ENCODE results near the gene NUCKS1. TPM values are rescaled to one million over a fixed set of nuclear protein-coding genes. Genes with fewer than 3 reads are reported as not detected.
"Not testable (repeated sequence)": the region's sequence is repeated elsewhere in the genome, so short reads cannot be mapped to it uniquely, and the experiment has no call there.

The NUCKS1 gene
- total RNA-seq, 1 experiment from 2014 or later, result 379 TPM

GRCh38 chr1:205726619-205727125 lies 23.3 kb downstream of the NUCKS1 start:
- H3K4me3 ChIP-seq, result no peak overlapping the region
- H3K27me3 ChIP-seq, result no peaks in the 10 kb centered on the region
- no peak for DNase-seq
- H3K9me3 ChIP-seq (replicated peaks), result no peaks in the 10 kb centered on the region
- H3K4me1 ChIP-seq, result no peaks in the 10 kb centered on the region
- H3K27ac ChIP-seq, result no peak overlapping the region
- peaks cover 82% of the 10 kb centered on the region for H3K36me3 ChIP-seq

GRCh38 chr1:205725514-205725913 lies 24.5 kb downstream of the NUCKS1 start:
- no peak overlapping the region for H3K4me3 ChIP-seq
- no peak for DNase-seq
- H3K36me3 ChIP-seq, result peaks cover 84% of the 10 kb centered on the region

DNA sequence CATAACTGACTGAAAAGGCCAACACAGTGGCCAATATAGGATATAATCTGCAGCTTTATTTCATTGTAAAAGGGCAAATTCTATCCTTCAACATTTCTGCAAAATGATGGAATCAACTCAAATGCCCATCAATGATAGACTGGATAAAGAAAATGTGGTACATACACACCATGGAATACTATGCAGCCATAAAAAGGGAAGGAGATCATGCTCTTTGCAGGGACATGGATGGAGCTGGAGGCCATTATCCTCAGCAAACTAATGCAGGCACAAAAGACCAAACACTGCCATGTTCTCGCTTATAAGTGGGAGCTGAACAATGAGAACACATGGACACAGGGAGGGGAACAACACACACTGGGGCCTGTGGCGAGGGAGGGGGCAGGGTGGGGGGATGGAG lies 29.2 kb downstream of the NUCKS1 start:
- not testable (repeated sequence) for DNase-seq; H3K4me1 ChIP-seq; H3K9me3 ChIP-seq (replicated peaks); H3K4me3 ChIP-seq; H3K27me3 ChIP-seq; H3K27ac ChIP-seq
- peaks cover 95% of the 10 kb centered on the region for H3K36me3 ChIP-seq

More at GRCh38 chr1:205725514-205725913, 24.5 kb downstream of the NUCKS1 start:
- H3K27ac ChIP-seq, result no peak overlapping the region
- H3K27me3 ChIP-seq, result no peaks in the 10 kb centered on the region
- H3K9me3 ChIP-seq (replicated peaks), result no peaks in the 10 kb centered on the region
- H3K4me1 ChIP-seq, result no peaks in the 10 kb centered on the region

GRCh38 chr1:205719762-205720161 lies 30.2 kb downstream of the NUCKS1 start:
- DNase-seq, result no peak
- H3K36me3 ChIP-seq, result peaks cover 96% of the 10 kb centered on the region

DNA sequence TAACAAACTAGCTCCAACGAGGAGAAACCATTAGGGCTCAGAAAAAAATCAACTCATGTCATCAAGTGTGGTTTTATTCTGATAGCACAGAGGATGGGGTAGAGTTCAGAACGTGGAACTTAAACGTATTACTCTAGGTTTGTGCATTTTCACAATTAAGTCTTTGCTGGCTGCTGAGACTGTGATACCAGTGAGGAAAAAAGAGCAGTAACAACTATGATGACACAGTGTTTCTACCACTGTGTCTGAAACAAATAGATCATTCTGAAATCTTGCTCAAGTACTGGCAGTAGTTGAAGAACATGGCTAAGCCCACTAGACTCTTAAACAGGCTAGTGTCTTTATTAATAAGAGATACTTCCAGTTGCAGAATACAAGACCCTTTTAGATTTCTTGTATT lies 31.0 kb downstream of the NUCKS1 start:
- Histone ChIP-seq H3K9me3 (replicated peaks) (no peaks in the 10 kb centered on the region), H3K4me1 (no peaks in the 10 kb centered on the region), H3K27ac (no peak overlapping the region), H3K27me3 (no peaks in the 10 kb centered on the region), H3K36me3 (peaks cover 92% of the 10 kb centered on the region), H3K4me3 (no peak overlapping the region)
- no peak for DNase-seq

More at GRCh38 chr1:205719762-205720161, 30.2 kb downstream of the NUCKS1 start:
- Histone ChIP-seq H3K27me3 (no peaks in the 10 kb centered on the region), H3K27ac (no peak overlapping the region), H3K9me3 (replicated peaks) (no peaks in the 10 kb centered on the region), H3K4me1 (no peaks in the 10 kb centered on the region), H3K4me3 (no peak overlapping the region)

DNA sequence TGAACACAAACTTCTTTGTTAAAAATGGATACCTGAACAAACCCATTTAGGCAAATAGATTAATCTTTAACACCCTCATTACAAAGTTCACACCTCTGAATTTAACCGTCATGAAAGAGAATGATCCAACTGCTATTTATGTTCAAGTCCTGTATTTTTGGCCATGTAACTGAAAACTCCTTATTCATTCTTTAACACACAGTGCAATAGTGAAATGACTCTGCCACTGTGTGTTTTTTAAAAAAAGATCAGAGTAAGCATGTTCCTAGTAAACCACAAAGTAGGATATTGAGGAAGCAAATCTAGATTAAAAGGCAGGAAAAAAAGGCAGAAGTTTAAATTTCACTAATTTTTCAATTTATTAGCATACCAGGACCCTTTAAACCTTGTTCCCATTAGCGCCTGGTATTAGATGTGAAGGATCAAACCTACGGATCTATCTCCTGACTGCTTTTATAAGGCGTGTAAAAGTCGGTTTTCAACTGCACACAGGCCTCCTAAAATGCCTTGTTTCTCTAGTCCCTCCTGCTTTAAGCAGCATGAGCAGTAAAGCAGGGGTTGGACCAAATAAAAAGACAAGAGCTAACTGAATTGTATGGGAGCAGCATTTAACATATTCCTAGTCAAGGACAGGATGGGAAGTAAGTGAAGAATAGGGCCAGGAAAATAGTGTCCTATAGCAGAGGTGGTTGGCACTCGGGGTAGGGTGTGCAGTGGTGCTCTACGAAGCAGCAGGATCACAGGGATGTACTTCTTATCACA lies 33.4 kb downstream of the NUCKS1 start:
- peaks cover 75% of the 10 kb centered on the region for H3K36me3 ChIP-seq
- H3K9me3 ChIP-seq (replicated peaks), result no peaks in the 10 kb centered on the region
- H3K27ac ChIP-seq, result no peak overlapping the region
- H3K27me3 ChIP-seq, result no peaks in the 10 kb centered on the region
- H3K4me1 ChIP-seq, result no peaks in the 10 kb centered on the region
- DNase-seq, result no peak
- H3K4me3 ChIP-seq, result no peak overlapping the region

GRCh38 chr1:205715628-205716027 lies 34.4 kb downstream of the NUCKS1 start:
- H3K9me3 ChIP-seq (replicated peaks), result no peaks in the 10 kb centered on the region
- no peaks in the 10 kb centered on the region for H3K27me3 ChIP-seq
- DNase-seq, result no peak
- no peak overlapping the region for H3K4me3 ChIP-seq
- H3K4me1 ChIP-seq, result peaks cover 3% of the 10 kb centered on the region; the same call in 1 of the 2 replicates
- peaks cover 68% of the 10 kb centered on the region for H3K36me3 ChIP-seq
- no peak overlapping the region for H3K27ac ChIP-seq

GRCh38 chr1:205714906-205715246 lies 35.1 kb downstream of the NUCKS1 start:
- H3K27me3 ChIP-seq, result no peaks in the 10 kb centered on the region
- H3K36me3 ChIP-seq, result peaks cover 63% of the 10 kb centered on the region
- H3K9me3 ChIP-seq (replicated peaks), result no peaks in the 10 kb centered on the region
- no peak overlapping the region for H3K4me3 ChIP-seq
- no peak for DNase-seq
- peaks cover 4% of the 10 kb centered on the region; the same call in 1 of the 2 replicates for H3K4me1 ChIP-seq
- H3K27ac ChIP-seq, result no peak overlapping the region

DNA sequence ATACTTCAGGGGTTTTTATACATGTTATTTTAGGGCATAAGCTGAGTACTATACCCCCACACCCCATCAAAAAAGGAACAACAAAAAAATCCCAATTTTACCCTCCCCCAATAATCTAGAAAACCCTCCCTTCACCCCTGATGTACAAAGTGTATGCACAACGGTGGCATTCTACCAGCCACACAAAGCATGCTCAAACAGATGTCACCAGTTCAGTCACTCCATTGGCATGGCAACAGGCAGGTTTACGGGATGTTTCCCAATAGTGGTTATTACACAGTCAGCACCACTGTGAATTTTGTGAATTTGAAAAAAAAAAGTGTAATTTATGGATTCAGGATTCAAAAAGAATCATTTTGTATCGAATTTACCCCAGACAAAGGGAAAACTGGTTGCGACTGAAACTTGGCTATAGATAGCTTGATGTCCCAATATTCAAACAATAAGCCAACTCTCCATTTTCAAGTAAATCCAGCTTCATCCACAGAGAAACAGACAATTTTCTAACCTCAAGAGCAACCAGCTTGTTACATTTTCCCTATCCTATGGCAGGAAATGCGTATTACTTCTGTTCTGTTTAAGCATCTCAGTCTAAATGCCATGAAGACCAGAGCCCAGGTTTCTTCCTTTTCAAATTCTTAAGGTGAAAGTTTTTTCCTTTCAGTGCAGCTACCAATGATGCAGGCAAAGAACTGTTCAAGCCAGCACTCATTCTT lies 35.6 kb downstream of the NUCKS1 start:
- Histone ChIP-seq H3K4me3 (no peak overlapping the region), H3K36me3 (peaks cover 57% of the 10 kb centered on the region), H3K27ac (no peak overlapping the region), H3K27me3 (no peaks in the 10 kb centered on the region), H3K4me1 (peaks cover 9% of the 10 kb centered on the region), H3K9me3 (replicated peaks) (no peaks in the 10 kb centered on the region)
- no peak for DNase-seq

DNA sequence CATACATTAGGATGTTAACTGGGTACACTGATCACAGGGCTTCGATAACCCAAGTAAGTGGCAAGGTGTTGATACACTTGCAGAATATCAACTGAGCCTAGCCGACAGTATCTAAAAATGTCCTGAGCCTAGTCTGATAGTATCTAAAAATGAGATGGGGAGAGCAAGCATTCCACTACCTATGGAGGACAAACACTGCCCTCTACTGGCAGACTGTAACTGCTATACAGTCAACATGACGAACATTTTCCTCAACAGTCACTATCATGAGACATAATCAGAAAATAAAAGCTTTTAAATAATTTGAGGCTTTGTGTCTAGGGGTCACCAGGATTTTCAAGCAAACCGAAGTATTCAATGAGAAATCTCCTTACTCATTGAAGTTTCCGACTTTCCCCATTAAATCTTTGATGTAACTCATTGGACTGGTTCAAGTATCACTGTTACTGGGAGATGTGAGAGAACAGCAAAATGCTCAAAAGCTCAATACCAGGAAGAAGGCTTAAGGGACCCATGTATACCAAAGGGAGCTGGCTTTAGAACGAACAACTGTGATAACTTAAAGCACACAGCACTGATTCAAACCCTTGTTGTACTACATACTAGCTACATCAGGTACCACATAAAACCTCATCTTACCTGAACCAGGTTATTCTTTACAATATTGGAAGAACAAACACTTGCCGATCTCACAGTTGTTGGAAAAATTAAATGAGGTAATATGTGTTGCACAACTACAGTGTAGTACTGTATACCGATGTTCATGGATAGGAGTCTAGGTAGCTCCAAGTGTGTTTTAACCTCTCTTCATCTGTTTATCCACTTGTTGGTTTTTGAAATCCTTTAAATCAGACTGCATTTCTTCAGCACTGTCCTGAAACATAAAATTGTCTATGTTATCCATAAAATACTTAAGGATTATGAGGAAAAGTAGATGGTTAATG lies 38.6 kb downstream of the NUCKS1 start:
- Histone ChIP-seq H3K36me3 (peaks cover 28% of the 10 kb centered on the region), H3K27me3 (no peaks in the 10 kb centered on the region), H3K9me3 (replicated peaks) (no peaks in the 10 kb centered on the region), H3K4me1 (peaks cover 20% of the 10 kb centered on the region), H3K4me3 (no peak overlapping the region), H3K27ac (no peak overlapping the region)
- peak; percentile 82 to 93 for DNase-seq

GRCh38 chr1:205710201-205711062 lies 39.5 kb downstream of the NUCKS1 start:
- no peak for DNase-seq
- no peaks in the 10 kb centered on the region for H3K27me3 ChIP-seq
- H3K27ac ChIP-seq, result no peak overlapping the region
- no peaks in the 10 kb centered on the region for H3K9me3 ChIP-seq (replicated peaks)
- H3K4me1 ChIP-seq, result peaks cover 20% of the 10 kb centered on the region
- peaks cover 18% of the 10 kb centered on the region for H3K36me3 ChIP-seq
- H3K4me3 ChIP-seq, result no peak overlapping the region

GRCh38 chr1:205709640-205710039 lies 40.3 kb downstream of the NUCKS1 start:
- H3K4me3 ChIP-seq, result no peak overlapping the region
- H3K27ac ChIP-seq, result no peak overlapping the region
- H3K36me3 ChIP-seq, result peaks cover 11% of the 10 kb centered on the region; the same call in 1 of the 2 replicates
- no peaks in the 10 kb centered on the region for H3K9me3 ChIP-seq (replicated peaks)
- H3K27me3 ChIP-seq, result no peaks in the 10 kb centered on the region
- no peak for DNase-seq
- peaks cover 20% of the 10 kb centered on the region for H3K4me1 ChIP-seq

DNA sequence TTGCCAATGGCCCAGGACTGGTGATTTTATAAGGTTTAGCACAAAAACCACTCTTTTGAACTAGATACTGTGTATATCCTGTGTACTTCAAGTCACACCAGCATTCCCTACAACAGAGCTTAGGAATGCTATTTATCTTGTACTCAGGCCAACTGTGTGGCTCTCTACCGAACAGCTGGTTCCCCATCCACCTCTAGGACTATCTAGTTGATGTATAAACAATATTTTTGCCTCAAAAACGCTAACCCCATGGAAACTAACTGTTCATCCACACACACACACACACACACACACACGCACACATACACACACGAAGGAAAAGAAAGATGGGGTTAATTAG lies 41.0 kb downstream of the NUCKS1 start:
- Histone ChIP-seq H3K4me1 (peaks cover 20% of the 10 kb centered on the region), H3K36me3 (peaks cover 9% of the 10 kb centered on the region; the same call in 1 of the 2 replicates), H3K9me3 (replicated peaks) (no peaks in the 10 kb centered on the region), H3K27ac (peak overlapping the region; percentile 3; the same call in 1 of the 2 replicates), H3K4me3 (no peak overlapping the region), H3K27me3 (no peaks in the 10 kb centered on the region)
- DNase-seq, result peak; percentile 73 to 87

Data from SJCRH30 (cell line).